GM06990 (cell line): Measurements from ENCODE around the gene SPSB1.

Experiments used
- DNase-seq: peaks from one replicate; pipeline ENCODE4 v3.0.0-alpha.2; 2011; ENCODE audit not compliant: insufficient read length; ENCODE audit errors: extremely low read depth
- H3K27me3 ChIP-seq: replicated peaks from 2 replicates; pipeline ENCODE4 v1.6.0; 2011; ENCODE audit warnings: low read length; ENCODE audit not compliant: control insufficient read depth, insufficient read depth
- H3K36me3 ChIP-seq: 2 replicates; pipeline ENCODE4 v1.5.1; 2011; ENCODE audit warnings: low read length; ENCODE audit not compliant: control insufficient read depth, insufficient read depth
- H3K4me3 ChIP-seq: replicated peaks from 2 replicates; pipeline ENCODE4 v1.5.1; 2011; ENCODE audit warnings: low read depth, mild to moderate bottlenecking, control low read depth, low read length
- TF ChIP-seq, protein P1 (sequence below): IDR thresholded peaks from 2 replicates; pipeline ENCODE4 v1.5.1; 2011; ENCODE audit warnings: low read length, control low read depth, mild to moderate bottlenecking, inconsistent platforms; ENCODE audit not compliant: insufficient read depth, poor library complexity, severe bottlenecking

The SPSB1 gene

DNA sequence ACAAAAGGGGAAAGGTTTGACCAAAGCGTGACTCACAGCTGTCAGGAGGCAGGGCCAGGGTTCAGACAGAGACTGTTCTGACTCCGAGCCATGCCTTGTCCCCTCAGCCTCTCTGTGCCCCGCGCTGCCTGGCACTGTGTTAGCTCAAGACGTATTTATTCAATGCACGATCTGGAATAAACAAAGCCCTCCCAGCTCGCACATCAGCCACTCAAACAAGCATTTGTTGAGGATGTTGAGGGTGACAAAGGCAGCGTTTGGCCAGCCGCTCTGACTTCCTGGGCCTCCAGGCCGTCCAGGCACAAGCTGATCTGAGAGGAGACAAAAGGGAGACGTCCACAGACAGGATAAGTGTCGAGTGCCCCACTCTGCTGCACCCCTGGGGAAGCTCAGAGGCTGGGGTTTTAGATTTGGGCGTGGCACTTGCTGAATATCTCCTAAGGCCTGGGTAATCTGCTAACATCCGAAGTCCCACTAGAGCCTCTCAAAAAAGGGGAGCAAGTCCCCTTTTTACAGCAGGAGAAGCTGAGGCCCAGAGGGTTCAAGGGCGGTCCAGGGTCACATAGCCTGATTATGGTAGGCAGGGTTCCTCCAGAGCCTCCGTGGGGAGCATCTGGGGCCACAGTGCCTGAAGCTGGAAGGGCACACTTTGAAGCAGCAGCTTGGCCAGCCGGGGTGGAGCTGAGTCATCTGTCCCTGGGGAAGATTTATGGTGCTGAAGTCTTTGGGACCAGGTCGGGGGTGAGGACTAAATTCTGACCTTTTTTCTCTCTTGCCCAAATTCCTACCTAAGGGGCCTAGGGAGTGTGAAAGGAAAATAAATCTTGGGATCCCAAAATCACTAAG, 95.9 kb downstream of the SPSB1 start:
- H3K27me3 ChIP-seq: no peaks in the 10 kb centered on the region; the same call in 1 of the 2 replicates
- no peak overlapping the region for H3K4me3 ChIP-seq
- H3K36me3 ChIP-seq: no peaks in the 10 kb centered on the region
- TF ChIP-seq, protein P1, sequence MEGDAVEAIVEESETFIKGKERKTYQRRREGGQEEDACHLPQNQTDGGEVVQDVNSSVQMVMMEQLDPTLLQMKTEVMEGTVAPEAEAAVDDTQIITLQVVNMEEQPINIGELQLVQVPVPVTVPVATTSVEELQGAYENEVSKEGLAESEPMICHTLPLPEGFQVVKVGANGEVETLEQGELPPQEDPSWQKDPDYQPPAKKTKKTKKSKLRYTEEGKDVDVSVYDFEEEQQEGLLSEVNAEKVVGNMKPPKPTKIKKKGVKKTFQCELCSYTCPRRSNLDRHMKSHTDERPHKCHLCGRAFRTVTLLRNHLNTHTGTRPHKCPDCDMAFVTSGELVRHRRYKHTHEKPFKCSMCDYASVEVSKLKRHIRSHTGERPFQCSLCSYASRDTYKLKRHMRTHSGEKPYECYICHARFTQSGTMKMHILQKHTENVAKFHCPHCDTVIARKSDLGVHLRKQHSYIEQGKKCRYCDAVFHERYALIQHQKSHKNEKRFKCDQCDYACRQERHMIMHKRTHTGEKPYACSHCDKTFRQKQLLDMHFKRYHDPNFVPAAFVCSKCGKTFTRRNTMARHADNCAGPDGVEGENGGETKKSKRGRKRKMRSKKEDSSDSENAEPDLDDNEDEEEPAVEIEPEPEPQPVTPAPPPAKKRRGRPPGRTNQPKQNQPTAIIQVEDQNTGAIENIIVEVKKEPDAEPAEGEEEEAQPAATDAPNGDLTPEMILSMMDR: no peak
- no peak for DNase-seq

DNA sequence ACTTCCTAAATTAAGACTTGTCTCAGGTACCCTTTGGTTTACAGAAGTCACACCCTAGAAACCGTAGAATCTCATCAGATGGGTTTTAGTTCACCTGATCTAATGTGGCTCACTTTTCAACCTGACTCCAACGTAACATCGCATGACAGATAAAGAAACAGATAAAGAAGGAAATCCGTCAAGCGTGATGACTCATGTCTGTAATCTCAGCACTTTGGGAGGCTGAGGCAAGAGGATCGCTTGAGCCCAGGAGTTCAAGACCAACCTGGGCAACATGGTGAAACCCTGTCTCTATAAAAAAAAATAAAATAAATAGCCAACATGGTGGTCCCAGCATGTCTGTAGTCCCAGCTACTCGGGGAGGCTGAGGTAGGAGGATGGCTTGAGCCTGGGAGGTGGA, 97.3 kb downstream of the SPSB1 start:
- no peaks in the 10 kb centered on the region for H3K36me3 ChIP-seq
- no peak for DNase-seq
- TF ChIP-seq, protein P1: no peak

DNA sequence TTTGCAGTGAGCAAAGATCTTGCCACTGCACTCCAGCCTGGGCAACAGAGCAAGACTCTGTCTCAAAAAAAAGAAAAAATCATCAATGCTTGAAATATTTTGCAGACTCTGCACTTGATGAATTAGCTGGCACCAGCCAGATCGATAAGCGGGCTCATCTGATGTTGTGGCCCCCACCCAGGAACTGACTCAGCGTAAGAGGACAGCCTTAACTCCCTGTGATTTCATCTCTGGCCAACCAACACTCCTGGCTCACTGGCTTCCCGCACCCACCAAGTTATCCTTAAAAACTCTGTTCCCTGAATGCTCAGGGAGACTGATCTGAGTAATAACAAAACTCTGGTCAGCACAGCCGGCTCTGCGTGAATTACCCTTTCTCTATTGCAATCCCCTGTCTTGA, 98.9 kb downstream of the SPSB1 start:
- H3K27me3 ChIP-seq: no peaks in the 10 kb centered on the region; the same call in 1 of the 2 replicates
- H3K4me3 ChIP-seq: no peak overlapping the region
- DNase-seq: no peak
- TF ChIP-seq, protein P1: no peak
- no peaks in the 10 kb centered on the region for H3K36me3 ChIP-seq

More for the DNA sequence above, 97.3 kb downstream of the SPSB1 start:
- Histone ChIP-seq H3K27me3 (no peaks in the 10 kb centered on the region; the same call in 1 of the 2 replicates), H3K4me3 (no peak overlapping the region)

DNA sequence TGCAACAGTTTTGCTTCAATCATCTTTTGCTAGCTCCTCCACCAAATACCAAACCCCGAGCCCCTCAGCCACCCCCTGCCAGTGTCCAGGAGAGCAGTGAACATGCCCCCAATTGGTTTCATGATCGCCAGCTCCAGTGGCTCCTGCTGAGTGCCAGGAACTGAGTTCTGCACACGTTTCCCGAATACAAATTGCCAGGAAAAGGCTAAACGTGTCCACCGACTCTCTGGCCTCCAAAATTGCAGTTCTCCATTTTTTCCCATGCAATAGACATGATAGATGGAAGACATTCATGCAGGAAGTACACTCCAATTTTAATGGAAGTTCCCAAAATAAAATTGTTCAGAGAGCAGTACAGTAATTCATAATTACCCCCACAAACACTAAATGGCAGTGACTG, 101.3 kb downstream of the SPSB1 start:
- no peaks in the 10 kb centered on the region; the same call in 1 of the 2 replicates for H3K27me3 ChIP-seq
- DNase-seq: no peak
- H3K36me3 ChIP-seq: no peaks in the 10 kb centered on the region
- TF ChIP-seq, protein P1: no peak
- no peak overlapping the region for H3K4me3 ChIP-seq

DNA sequence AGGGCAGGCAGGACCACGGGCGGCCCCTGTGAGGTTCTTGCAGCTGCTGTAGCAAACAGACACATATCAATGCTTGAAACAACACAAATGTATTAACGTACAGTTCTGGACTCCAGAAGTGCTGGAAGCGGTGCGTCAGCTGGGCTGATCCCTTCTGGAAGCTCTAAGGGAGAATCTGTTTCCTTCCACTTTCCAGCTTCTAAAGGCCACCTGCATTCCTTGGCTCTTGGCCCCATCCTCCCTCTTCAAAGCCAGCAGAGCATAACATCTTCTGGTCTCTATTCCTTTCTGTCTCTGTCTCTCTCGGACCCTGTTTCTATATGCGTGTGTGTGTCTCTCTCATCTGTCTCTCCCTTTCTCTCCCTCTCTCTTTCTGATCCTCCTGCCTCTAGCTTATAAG, 102.3 kb downstream of the SPSB1 start:
- no peak for DNase-seq
- no peak overlapping the region for H3K4me3 ChIP-seq
- TF ChIP-seq, protein P1: no peak
- H3K27me3 ChIP-seq: no peaks in the 10 kb centered on the region; the same call in 1 of the 2 replicates
- no peaks in the 10 kb centered on the region for H3K36me3 ChIP-seq
